GM18868 (cell line): ENCODE results near the gene PHLDB2.

Experiments used
- ATAC-seq: cut with Tn5 transposase; IDR thresholded peaks from one replicate; pipeline ENCODE4 v1.9.1; 2021; ENCODE audit warnings: mild to moderate bottlenecking, moderate library complexity; ENCODE audit not compliant: unreplicated experiment

The PHLDB2 gene

GRCh38 chr3:111923095-111923771 lies 64.2 kb downstream of the PHLDB2 start:
- ATAC-seq, result no peak

- no peak for ATAC-seq
These were observed 64.7 kb downstream of the PHLDB2 start for GRCh38 chr3:111923806-111924205.

GRCh38 chr3:111924283-111924682 lies 65.2 kb downstream of the PHLDB2 start:
- ATAC-seq, result no peak

DNA sequence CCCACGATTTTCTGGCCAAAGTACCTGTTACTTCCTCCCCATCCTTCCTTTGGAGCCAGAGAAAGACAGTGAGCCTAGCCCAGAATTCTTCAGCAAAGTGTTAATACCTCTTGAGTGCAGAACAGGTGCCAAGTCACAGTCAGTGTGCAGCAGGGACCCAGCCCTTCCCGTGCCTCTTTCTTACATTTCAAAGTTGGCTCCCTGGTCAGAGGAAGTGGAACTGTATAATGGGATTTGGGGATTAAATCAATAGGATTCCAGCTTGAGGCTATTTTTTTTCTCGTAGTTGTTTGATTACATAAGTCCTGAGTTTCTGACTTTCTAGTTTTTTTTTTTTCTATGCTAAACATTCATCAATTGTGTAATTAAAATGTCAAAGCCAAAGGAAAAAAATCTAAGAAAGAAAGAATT lies 67.2 kb downstream of the PHLDB2 start:
- no peak for ATAC-seq

- ATAC-seq, result peak; percentile 60
These were observed 69.5 kb downstream of the PHLDB2 start for GRCh38 chr3:111928613-111929012.

- no peak for ATAC-seq
These were observed 70.4 kb downstream of the PHLDB2 start for GRCh38 chr3:111929484-111929883.

- no peak for ATAC-seq
These were observed 73.9 kb downstream of the PHLDB2 start for GRCh38 chr3:111932946-111933345.

DNA sequence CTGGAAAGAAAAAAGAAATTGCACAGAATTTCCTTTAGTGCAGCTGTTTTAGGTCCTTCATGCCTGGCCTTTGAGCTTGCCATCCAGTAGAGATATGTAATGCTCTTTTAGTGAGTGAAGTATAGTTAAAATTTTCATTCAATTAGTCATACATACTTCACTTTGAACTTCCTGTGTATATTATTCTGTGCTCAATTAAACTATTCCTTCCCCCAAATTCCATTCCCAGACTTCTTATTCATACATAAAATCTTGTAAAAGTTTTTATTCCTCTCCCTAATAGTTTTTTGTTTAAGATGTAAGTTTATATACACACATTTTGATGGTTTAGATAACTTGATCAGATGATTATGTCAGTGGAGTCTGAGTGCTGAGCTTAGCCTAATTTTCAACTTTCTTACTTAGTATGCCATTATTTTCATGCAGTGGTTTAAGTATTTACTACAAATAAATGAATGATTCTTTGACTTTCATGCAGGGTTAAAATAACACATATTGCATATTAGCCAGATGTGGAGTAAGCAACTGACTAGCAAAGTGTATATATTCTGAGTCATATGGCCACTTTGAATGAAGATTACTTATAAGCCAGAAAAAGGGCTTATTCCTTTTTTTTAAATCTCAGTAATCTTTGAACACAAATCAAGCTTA lies 77.3 kb downstream of the PHLDB2 start:
- ATAC-seq, result no peak

- no peak for ATAC-seq
These were observed 77.9 kb downstream of the PHLDB2 start for GRCh38 chr3:111936967-111937366.

- no peak for ATAC-seq
These were observed 78.8 kb downstream of the PHLDB2 start for GRCh38 chr3:111937871-111938270.

DNA sequence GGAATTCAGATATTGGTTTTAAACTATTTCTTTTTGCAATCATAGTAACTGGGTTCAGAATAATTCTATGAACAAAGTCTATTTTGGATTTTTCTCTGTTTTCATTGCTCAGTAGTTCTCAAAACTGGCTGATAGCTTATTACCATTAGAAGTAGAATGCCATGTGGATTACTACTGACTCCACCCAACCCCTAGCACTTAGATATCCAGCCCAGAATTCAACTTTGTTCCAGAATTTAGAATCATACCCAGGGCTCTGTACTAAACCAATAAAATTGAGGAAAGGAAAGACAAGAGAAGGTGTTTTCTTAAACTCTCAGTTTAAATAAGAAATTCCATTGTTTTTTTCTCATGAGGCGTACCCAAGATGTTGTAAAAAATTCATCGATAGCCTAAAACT lies 80.8 kb downstream of the PHLDB2 start:
- ATAC-seq, result no peak

DNA sequence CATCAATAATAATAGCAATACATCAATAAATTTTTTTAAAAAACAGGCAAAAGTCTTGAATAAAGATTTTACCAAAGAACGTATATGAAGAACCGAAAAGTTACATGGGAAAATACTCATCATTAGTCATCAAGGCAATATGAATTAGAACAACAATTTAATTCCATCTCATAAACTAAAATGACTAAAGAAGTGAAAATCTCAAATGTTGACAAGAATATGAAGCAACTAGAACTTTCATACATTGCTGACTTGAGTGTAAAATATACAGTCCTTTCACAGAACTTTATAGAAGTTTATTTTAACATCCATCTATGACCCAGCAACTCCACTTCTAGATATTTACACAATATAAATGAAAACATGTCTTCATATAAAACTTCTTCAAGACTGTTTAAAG lies 84.5 kb downstream of the PHLDB2 start:
- no peak for ATAC-seq

- ATAC-seq, result no peak
These were observed 85.3 kb downstream of the PHLDB2 start for GRCh38 chr3:111944372-111944771.

DNA sequence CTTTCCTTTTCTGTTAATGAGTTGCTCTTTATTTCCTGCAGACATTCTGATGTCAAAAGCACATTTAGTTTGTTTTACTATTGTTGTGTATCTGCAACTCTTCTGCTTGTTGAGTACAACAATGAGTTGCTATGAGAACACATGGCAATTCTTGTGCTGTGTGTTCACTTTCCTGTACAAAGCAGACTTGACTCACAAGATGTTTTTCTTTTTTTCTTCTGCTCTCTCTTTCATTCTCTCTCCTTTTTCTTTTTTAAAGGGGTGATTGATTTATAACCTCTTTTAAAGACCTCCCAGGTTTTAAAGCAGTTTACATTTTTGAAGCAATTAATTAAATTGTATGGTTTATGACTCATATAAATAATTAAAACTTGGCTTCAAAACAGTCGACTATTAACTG lies 88.2 kb downstream of the PHLDB2 start:
- no peak for ATAC-seq

DNA sequence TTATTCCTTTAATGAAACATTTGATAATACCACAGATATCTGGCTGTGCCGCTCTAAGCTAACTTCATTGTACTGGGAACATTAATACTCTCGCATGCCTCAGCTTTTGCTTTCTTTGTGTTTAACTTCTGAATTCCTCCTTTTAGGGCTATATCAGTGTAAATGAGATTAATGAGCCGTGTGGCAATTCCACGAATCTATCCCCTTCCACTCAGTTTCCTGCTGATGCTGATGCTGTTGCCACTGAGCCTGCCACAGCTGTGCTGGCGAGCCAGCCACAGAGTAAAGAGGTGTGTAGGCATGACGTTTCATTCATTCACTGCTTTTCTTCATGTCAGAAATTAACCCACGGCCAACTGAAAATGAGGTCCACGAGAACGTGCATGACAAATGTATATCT lies 89.7 kb downstream of the PHLDB2 start:
- ATAC-seq, result no peak

- ATAC-seq, result no peak
These were observed 90.6 kb downstream of the PHLDB2 start for GRCh38 chr3:111949712-111950111.

GRCh38 chr3:111951032-111951431 lies 92.0 kb downstream of the PHLDB2 start:
- ATAC-seq, result no peak

DNA sequence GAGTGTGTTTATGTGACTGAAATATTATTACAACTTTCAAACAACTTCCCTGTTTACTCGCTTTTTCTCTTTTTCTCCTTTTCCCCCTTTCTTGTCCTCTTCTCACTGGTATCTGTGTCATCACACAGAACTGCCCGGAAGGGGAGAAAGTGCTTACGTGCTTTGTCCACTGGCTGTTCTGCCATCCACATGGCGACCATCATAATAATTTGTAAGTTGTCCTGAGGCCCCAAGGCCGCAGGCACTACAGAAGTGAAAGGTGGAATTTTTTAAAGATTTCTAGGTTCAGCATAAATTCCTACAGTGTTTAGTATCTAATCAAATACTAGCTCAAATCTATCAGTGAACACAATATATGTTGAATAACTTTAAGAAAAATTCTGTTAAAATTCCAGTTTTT lies 93.0 kb downstream of the PHLDB2 start:
- ATAC-seq, result no peak

DNA sequence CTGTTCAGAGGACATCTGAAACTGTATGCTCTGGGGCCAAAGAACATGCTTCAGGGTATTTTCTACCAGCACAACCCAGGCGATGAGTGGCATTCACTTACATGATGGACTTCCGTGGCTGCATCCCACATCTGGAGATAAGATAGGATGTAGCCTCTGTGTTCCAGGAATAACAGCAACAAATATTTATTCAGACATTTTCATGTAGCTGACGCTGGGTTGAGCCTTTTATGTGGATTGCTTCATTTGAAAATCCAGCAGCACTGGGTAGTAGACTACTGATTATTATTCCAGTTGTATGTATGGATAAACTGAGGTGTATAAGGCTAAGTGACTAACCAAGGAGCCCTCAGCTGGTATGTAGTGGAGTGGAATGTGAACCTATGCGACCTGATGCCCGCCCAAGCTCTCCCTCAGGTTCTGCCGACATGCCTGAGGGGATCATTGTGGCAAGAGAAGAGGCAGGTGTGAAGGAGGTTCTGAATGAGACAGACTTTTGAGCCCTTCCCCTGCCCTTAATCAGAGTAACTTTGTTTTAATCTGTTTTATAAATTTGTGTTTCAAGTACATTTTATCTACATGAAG lies 93.9 kb downstream of the PHLDB2 start:
- ATAC-seq, result no peak

DNA sequence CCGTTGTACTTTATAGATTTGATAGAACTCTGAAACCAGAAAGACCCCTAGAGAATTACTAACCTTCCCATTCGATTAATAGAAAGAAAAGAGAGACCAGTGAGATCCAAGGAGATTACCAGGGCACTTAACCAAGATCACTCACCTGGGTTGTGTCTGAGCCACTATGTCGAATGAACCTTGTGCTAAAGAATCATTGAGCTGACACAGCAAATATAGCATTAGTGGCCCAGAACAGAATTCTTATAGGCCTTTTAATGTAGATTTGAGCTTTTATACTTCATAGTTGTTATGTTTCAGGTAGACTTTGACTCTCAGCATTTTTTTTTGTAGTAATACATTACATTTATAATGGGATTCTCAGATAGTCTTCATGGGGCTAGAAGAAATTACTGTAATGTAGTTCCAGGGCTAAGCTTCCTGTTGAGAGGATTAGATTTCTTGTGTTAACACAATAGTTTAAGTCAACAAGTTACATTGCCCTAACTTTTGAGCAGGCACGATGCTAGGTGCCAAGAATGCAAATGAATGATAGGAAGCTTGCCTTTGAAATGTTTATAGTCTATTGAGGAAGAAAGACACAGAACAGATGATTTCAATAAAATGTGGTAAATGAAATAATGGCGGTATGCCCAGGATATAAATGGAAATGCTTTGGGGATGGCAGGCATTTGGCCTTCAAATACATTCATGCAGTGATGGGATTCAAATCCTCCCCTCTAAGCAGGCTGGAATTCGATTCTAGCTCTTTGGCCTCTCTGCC lies 95.3 kb downstream of the PHLDB2 start:
- no peak for ATAC-seq

GRCh38 chr3:111955876-111956275 lies 96.8 kb downstream of the PHLDB2 start:
- no peak for ATAC-seq

- ATAC-seq, result no peak
These were observed 97.4 kb downstream of the PHLDB2 start for GRCh38 chr3:111956449-111956848.
